HG02678 (cell line): ENCODE data around the gene AP1M1.

Source experiments
- ATAC-seq: cut with Tn5 transposase; IDR thresholded peaks from one replicate; pipeline ENCODE4 v1.9.1; 2021; ENCODE audit warnings: mild to moderate bottlenecking, moderate library complexity; ENCODE audit not compliant: unreplicated experiment

The AP1M1 gene

DNA sequence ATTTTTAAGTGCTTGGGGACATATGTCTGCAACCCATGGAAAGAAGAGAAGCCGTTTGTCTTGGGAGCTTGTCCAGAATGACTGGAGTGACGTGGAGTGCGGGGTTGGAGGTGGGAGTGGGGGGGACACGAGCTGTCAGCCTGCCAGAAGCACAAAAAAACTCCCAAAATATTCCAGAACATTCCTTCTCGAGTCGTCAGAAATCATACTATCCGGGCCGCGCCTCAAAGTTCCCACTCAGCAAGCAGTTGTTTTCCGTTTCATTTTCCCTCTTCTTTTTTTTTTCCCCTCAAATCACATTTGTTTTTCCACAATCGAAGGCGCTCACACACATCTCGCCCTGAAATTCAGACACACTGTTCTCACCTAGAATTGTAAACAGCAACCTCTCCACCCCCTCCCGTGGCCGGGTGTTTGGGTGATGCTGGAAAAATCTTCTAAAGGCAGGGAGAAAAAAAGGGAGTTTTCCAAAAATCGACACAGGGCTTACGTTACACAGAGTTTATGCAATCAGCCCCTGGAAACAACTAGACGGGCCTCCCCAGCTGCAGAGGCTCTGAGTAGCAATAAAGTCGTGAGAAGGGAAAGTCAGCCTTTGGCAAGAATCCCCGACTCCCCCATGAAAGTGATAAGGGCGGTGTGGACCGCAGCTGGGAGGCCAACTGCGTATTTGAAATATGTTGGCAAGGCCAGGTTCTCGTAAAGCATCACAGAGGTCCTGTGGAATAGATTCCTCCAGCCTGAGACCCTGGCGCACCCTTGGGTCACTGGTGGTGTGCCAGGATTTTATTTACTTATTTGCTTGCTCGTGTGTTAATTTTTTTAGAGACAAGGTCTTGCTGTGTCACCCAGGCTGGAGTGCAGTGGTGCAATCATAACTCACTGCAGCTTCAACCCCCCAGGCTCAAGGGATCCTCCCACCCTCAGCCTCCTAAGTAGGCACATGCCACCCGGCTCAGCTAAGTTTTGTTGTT, 95.7 kb downstream of the AP1M1 start:
- no peak for ATAC-seq

DNA sequence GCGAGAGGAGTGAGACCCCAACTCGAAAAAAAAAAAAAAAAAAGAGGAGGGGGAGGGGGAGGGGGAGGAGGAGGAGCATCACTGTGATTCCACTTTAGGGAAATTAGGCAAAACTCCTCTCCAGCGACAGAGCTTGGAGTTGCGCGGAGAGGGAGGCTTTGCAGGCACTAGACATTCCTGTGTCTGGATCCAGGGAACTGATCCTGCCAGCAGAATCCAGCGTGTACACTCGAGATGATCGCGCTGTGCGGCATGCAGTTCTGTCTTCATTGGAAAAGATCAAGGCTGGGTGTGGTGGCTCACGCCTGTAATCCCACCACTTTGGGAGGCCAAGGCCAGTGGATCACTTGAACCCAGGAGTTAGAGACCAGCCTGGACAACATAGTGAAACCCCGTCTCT, 97.3 kb downstream of the AP1M1 start:
- ATAC-seq, result no peak
